ENCODE measurements around the gene AOC2. TPM values are rescaled to one million over a fixed set of nuclear protein-coding genes. Genes with fewer than 3 reads are reported as not detected.
"Not testable (repeated sequence)": the region's sequence is repeated elsewhere in the genome, so short reads cannot be mapped to it uniquely, and the experiment has no call there.

The AOC2 gene
- total and polyA plus RNA-seq, 10 of the 15 experiments (the other 5 are each of a cell fraction or from before 2014, with no cell fraction given), result 0.08 to 1.9 (median 0.62) TPM

DNA sequence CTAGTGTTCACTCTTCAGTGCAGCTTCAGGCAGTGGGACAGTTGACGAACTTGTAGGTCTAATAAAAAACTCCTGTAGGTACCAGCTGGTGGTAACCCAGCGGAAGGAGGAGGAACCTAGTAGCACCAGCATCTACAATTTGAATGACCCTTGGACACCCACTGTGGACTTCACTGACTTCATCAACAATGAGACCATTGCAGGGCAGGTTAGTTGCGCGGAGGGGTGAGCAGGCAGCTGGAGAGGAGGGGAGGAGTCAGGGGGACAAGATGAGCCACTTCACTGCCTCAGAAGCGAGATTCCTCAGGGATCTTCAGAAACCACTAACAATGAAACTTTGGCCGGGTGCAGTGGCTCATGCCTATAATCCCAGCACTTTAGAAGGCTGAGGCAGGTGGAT is 28.9 kb downstream of the AOC2 start:
- intact Hi-C loops (cut with micrococcal nuclease; ENCODE audit: unreplicated experiment), result no loop called here
- ATAC-seq, result no peak

DNA sequence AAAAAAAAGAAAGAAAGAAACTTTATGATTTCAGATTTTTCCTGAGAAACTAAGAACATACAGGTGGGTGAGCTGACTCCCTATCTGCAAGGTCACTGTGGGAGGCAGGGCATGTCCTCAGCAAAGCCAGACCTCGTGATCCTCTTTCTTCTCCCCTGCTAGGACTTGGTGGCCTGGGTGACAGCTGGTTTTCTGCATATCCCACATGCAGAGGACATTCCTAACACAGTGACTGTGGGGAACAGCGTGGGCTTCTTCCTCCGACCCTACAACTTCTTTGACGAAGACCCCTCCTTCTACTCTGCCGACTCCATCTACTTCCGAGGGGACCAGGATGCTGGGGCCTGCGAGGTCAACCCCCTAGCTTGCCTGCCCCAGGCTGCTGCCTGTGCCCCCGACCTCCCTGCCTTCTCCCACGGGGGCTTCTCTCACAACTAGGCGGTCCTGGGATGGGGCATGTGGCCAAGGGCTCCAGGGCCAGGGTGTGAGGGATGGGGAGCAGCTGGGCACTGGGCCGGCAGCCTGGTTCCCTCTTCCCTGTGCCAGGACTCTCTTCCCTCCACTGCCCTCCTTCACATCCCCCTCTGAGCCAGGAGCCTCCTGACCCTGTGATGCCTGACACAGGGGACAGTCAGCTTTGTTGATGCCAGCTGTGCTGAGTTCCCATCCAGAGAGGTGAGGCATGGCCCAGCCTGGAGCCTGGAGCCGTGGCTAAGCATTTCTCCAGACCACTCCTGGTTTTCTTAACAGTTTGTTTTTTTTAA is 29.7 kb downstream of the AOC2 start:
- in situ Hi-C loops (cut with MboI); H3K27ac ChIP-seq (ENCODE audit: control insufficient read depth, insufficient read depth); H3K79me2 ChIP-seq (ENCODE audit: control insufficient read depth, insufficient read depth, low read length); H3K36me3 ChIP-seq (ENCODE audit: control insufficient read depth in 2 of 2, insufficient read depth in 2 of 2, low read length in 1 of 2); SMC1A ChIA-PET (ENCODE audit: uncharacterized antibody, unreplicated experiment); ATAC-seq; H3K27me3 ChIP-seq (replicated peaks in 1 of 2; ENCODE audit: control insufficient read depth in 2 of 2, insufficient read depth in 2 of 2, low read length in 1 of 2); intact Hi-C loops (cut with micrococcal nuclease; ENCODE audit: unreplicated experiment); FAIRE-seq; H4K20me1 ChIP-seq (ENCODE audit: control insufficient read depth, insufficient read depth); H3K4me2 ChIP-seq (ENCODE audit: control insufficient read depth, insufficient read depth); POLR2A ChIA-PET; RAD21 ChIA-PET (ENCODE audit: unreplicated experiment); DNase-seq (ENCODE audit: low read depth, low spot score); H3K9ac ChIP-seq (ENCODE audit: control insufficient read depth, insufficient read depth, low read length); H3K4me3 ChIP-seq; H3K4me1 ChIP-seq (ENCODE audit: control insufficient read depth, insufficient read depth, low read length); H2AFZ ChIP-seq (ENCODE audit: control insufficient read depth, low read depth, low read length); BruUV-seq (replicated peaks); H3K9me3 ChIP-seq (replicated peaks; ENCODE audit: control insufficient read depth, insufficient read depth, low read length): not testable (repeated sequence)
- CTCF ChIA-PET, result interaction anchor here (0.7 to 1.4 kb wide), 2 partner anchors 10 to 79 kb away, joined by 3 to 4 read pairs; no protein-coding TSS in a partner anchor
- WGBS (ENCODE audit: insufficient coverage, insufficient replicate concordance, low lambda C conversion rate, missing lambda C conversion rate), result 63% methylated on average over 8 of the region's 12 CpGs

More for the DNA sequence above, 28.9 kb downstream of the AOC2 start:
- H3K79me2 ChIP-seq (ENCODE audit: control insufficient read depth, insufficient read depth, low read length), result no peaks in the 10 kb centered on the region
- DNase-seq (ENCODE audit: low read depth, low spot score) (no peak), FAIRE-seq (no peak)
- no peak overlapping the region for H3K4me3 ChIP-seq
- no peak overlapping the region for H3K4me2 ChIP-seq (ENCODE audit: control insufficient read depth, insufficient read depth)
- no peaks in the 10 kb centered on the region; the same call in 2 of the 3 replicates for H3K9me3 ChIP-seq (replicated peaks; ENCODE audit: control insufficient read depth, insufficient read depth, low read length)
- no peak overlapping the region for H3K27ac ChIP-seq (ENCODE audit: control insufficient read depth, insufficient read depth)
- ChIA-PET RAD21 (ENCODE audit: unreplicated experiment) (no interaction called here), CTCF (no interaction called here), POLR2A (no interaction called here), SMC1A (ENCODE audit: uncharacterized antibody, unreplicated experiment) (no interaction called here)
- 50% methylated on average over 6 of the region's 6 CpGs for WGBS (ENCODE audit: insufficient coverage, insufficient replicate concordance, low lambda C conversion rate, missing lambda C conversion rate)
- peaks cover 0 to 3% of the 10 kb centered on the region in 2 experiments; a peak in 3 of 4 replicates for H3K27me3 ChIP-seq (replicated peaks in 1 of 2; ENCODE audit: control insufficient read depth in 2 of 2, insufficient read depth in 2 of 2, low read length in 1 of 2)
- in situ Hi-C loops (cut with MboI), result no loop called here
- H4K20me1 ChIP-seq (ENCODE audit: control insufficient read depth, insufficient read depth), result no peaks in the 10 kb centered on the region
- no TSS peak for BruUV-seq (replicated peaks)
- no peak overlapping the region for H2AFZ ChIP-seq (ENCODE audit: control insufficient read depth, low read depth, low read length)
- no peak overlapping the region for H3K9ac ChIP-seq (ENCODE audit: control insufficient read depth, insufficient read depth, low read length)
- H3K36me3 ChIP-seq (ENCODE audit: control insufficient read depth in 2 of 2, insufficient read depth in 2 of 2, low read length in 1 of 2), result no peaks in the 10 kb centered on the region
- H3K4me1 ChIP-seq (ENCODE audit: control insufficient read depth, insufficient read depth, low read length), result no peaks in the 10 kb centered on the region
- TF ChIP-seq PAX8 (IDR thresholded peaks at IDR 0.05), result no peak

Measured in GM12878 (cell line).